HepG2 (cell line): Measurements from ENCODE around the gene GPR137.

Source experiments
- CAMTA2 ChIP-seq: sonication (generic); formaldehyde crosslinking; IDR thresholded peaks from 2 replicates; pipeline ENCODE4 v1.4.0; 2020; ENCODE audit warnings: mild to moderate bottlenecking, missing genetic modification reagents, borderline replicate concordance
- EZH2 ChIP-seq: conservative IDR thresholded peaks from 2 replicates; pipeline ENCODE4 v1.6.1; 2012; ENCODE audit warnings: mild to moderate bottlenecking, low read depth, low read length, moderate library complexity
- POLR2AphosphoS5 ChIP-seq: IDR thresholded peaks from 2 replicates; pipeline ENCODE4 v1.6.1; 2012; ENCODE audit warnings: low read depth, low read length
- TGIF2 ChIP-seq: IDR thresholded peaks from 2 replicates; pipeline ENCODE4 v1.6.1; 2016; ENCODE audit warnings: control low read depth, missing compliant biosample characterization
- ZBTB7A ChIP-seq: sonication (generic); formaldehyde crosslinking; IDR thresholded peaks from 2 replicates; pipeline ENCODE4 v1.8.0; 2022; ENCODE audit warnings: mild to moderate bottlenecking, missing genetic modification reagents
- ZNF329 ChIP-seq: sonication (generic); formaldehyde crosslinking; IDR thresholded peaks from 2 replicates; pipeline ENCODE4 v1.9.0; 2021; ENCODE audit warnings: low read depth, mild to moderate bottlenecking, missing genetic modification reagents
- TF ChIP-seq, protein P1 (sequence below): sonication (generic); formaldehyde crosslinking; IDR thresholded peaks from 2 replicates; pipeline ENCODE4 v1.5.0; 2020; ENCODE audit warnings: mild to moderate bottlenecking, missing genetic modification reagents, moderate library complexity

DNA sequence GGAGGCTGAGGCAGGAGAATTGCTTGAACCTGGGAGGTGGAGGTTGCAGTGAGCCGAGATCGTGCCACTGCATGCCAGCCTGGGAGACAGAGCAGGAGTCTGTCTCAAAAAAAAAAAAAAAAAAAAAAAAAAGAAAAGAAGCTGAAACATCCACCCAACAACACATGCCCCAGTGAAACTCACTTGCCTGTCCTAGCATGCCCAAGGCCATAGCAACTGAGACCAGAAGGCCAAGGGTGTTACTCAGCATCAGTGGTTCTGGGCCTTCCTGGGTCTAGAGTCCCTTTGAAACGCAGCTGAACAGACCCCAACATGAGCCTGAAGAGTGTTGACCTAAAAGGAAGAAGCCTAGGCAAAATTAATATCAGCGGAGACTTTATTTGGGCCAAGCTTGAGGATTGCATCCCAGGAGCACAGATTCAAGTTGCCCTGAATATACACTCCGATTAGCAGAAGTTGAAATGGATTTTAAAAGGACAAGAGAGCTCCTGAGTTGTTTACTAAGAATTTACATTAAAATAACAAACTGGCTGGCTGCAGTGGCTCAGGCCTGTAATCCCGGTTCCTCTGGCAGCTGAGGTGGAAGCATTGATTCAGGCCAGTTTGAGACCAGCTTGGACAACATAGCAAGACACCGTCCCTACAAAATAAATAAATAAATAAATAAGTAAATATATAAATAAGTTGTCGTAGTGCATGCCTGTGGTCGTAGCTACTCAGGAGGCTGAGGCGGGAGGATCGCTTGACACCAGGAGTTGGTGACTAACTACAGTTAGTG is 39.2 kb downstream of the GPR137 start:
- TF ChIP-seq EZH2 (no peak), ZBTB7A (CRISPR knock-in tag) (no peak), ZNF329 (no peak), CAMTA2 (CRISPR knock-in tag) (no peak), POLR2AphosphoS5 (no peak), TGIF2 (CRISPR knock-in tag) (no peak)
- TF ChIP-seq, protein P1, sequence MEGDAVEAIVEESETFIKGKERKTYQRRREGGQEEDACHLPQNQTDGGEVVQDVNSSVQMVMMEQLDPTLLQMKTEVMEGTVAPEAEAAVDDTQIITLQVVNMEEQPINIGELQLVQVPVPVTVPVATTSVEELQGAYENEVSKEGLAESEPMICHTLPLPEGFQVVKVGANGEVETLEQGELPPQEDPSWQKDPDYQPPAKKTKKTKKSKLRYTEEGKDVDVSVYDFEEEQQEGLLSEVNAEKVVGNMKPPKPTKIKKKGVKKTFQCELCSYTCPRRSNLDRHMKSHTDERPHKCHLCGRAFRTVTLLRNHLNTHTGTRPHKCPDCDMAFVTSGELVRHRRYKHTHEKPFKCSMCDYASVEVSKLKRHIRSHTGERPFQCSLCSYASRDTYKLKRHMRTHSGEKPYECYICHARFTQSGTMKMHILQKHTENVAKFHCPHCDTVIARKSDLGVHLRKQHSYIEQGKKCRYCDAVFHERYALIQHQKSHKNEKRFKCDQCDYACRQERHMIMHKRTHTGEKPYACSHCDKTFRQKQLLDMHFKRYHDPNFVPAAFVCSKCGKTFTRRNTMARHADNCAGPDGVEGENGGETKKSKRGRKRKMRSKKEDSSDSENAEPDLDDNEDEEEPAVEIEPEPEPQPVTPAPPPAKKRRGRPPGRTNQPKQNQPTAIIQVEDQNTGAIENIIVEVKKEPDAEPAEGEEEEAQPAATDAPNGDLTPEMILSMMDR (CRISPR knock-in tag), result no peak
